GM23338 (cell line): ENCODE measurements around the gene LRMDA. TPM values are rescaled to one million over a fixed set of nuclear protein-coding genes. Genes with fewer than 3 reads are reported as not detected.

Experiments
- ATAC-seq: fragments of 200-7000 bp; cut with Tn5 transposase; 3 replicates; pipeline ENCODE4 v1.9.1; 2020
- DNase-seq: peaks from one replicate; pipeline ENCODE4 v3.0.0-alpha.2; 2015; ENCODE audit warnings: low spot score
- H2AFZ ChIP-seq: fragments of 200-600 bp; sonication (generic); 2 replicates; pipeline ENCODE4 v1.8.0; 2016; ENCODE audit warnings: antibody characterized with exemption, mild to moderate bottlenecking, moderate library complexity
- H3F3A ChIP-seq: fragments of 200-600 bp; sonication (generic); replicated peaks from 2 replicates; pipeline ENCODE4 v1.8.0; 2017; ENCODE audit warnings: antibody characterized with exemption, mixed run types, low read depth
- H3K27ac ChIP-seq: fragments of 200-600 bp; sonication (generic); 2 replicates; pipeline ENCODE4 v1.6.1; 2016; ENCODE audit warnings: low read depth
- H3K27me3 ChIP-seq: fragments of 200-600 bp; sonication (generic); 2 replicates; pipeline ENCODE4 v1.8.0; 2016; ENCODE audit warnings: mild to moderate bottlenecking, mixed run types, moderate library complexity; ENCODE audit not compliant: insufficient read depth
- H3K36me3 ChIP-seq: fragments of 200-600 bp; sonication (generic); 2 replicates; pipeline ENCODE4 v1.8.0; 2016; ENCODE audit warnings: mild to moderate bottlenecking; ENCODE audit not compliant: insufficient read depth
- H3K4me1 ChIP-seq: fragments of 200-600 bp; sonication (generic); 2 replicates; pipeline ENCODE4 v1.8.0; 2016; ENCODE audit warnings: mild to moderate bottlenecking, moderate library complexity; ENCODE audit not compliant: insufficient read depth
- H3K4me2 ChIP-seq: fragments of 200-600 bp; sonication (generic); 2 replicates; pipeline ENCODE4 v1.7.1; 2017; ENCODE audit warnings: mixed run types
- H3K4me3 ChIP-seq: fragments of 200-600 bp; sonication (generic); 2 replicates; pipeline ENCODE4 v1.6.1; 2016; ENCODE audit warnings: mixed run types
- H3K79me2 ChIP-seq: fragments of 200-600 bp; sonication (generic); replicated peaks from 2 replicates; pipeline ENCODE4 v1.8.0; 2017; ENCODE audit warnings: mild to moderate bottlenecking; ENCODE audit not compliant: insufficient read depth
- H3K9me2 ChIP-seq: fragments of 200-600 bp; sonication (generic); 2 replicates; pipeline ENCODE4 v1.8.0; 2017; ENCODE audit not compliant: insufficient read depth
- H4K20me1 ChIP-seq: fragments of 200-600 bp; sonication (generic); replicated peaks from 2 replicates; pipeline ENCODE4 v1.8.0; 2017; ENCODE audit warnings: mild to moderate bottlenecking; ENCODE audit not compliant: insufficient read depth
- H3K27ac Mint-ChIP-seq: 2 replicates; pipeline ENCODE4 v1.8.0; 2020; ENCODE audit warnings: inconsistent platforms, mild to moderate bottlenecking, moderate library complexity, mixed read lengths
- H3K27me3 Mint-ChIP-seq: 3 replicates; pipeline ENCODE4 v1.8.0; 2022; ENCODE audit warnings: low read depth, mild to moderate bottlenecking, moderate library complexity, mixed read lengths, inconsistent platforms; ENCODE audit not compliant: insufficient read depth, poor library complexity
- H3K36me3 Mint-ChIP-seq: 3 replicates; pipeline ENCODE4 v1.8.0; 2021; ENCODE audit warnings: low read depth, mild to moderate bottlenecking, inconsistent platforms, moderate library complexity, mixed read lengths
- H3K4me1 Mint-ChIP-seq: 3 replicates; pipeline ENCODE4 v1.8.0; 2020; ENCODE audit warnings: mild to moderate bottlenecking, inconsistent platforms, mixed read lengths
- H3K4me3 Mint-ChIP-seq: 3 replicates; pipeline ENCODE4 v1.8.0; 2021; ENCODE audit warnings: moderate library complexity, mild to moderate bottlenecking, inconsistent platforms, mixed read lengths
- H3K9me3 Mint-ChIP-seq: 3 replicates; pipeline ENCODE4 v1.8.0; 2020; ENCODE audit warnings: moderate library complexity, mild to moderate bottlenecking, inconsistent platforms, mixed read lengths
- CREB1 ChIP-seq: fragments of 250-450 bp; sonication (Bioruptor Pico); IDR thresholded peaks from 2 replicates; pipeline ENCODE4 v1.5.0; 2020; ENCODE audit warnings: low read depth, mild to moderate bottlenecking, moderate library complexity
- EZH2 ChIP-seq: fragments of 200-600 bp; sonication (generic); IDR thresholded peaks from one replicate; pipeline ENCODE4 v1.8.0; 2017; ENCODE audit warnings: antibody characterized with exemption, mild to moderate bottlenecking, low read depth; ENCODE audit not compliant: unreplicated experiment
- EZH2phosphoT487 ChIP-seq: fragments of 200-600 bp; sonication (generic); IDR thresholded peaks from one replicate; pipeline ENCODE4 v1.8.1; 2018; ENCODE audit warnings: antibody characterized with exemption; ENCODE audit not compliant: unreplicated experiment
- JUNB ChIP-seq: IDR thresholded peaks from one replicate; pipeline ENCODE4 v1.6.1; 2016; ENCODE audit warnings: antibody characterized with exemption; ENCODE audit not compliant: unreplicated experiment
- NANOG ChIP-seq: IDR thresholded peaks from 2 replicates; pipeline ENCODE4 v1.6.1; 2016; ENCODE audit warnings: antibody characterized with exemption, borderline replicate concordance
- POLR2AphosphoS5 ChIP-seq: IDR thresholded peaks from 2 replicates; pipeline ENCODE4 v1.6.1; 2016; ENCODE audit warnings: antibody characterized with exemption, low read depth
- REST ChIP-seq: IDR thresholded peaks from one replicate; pipeline ENCODE4 v1.6.1; 2018; ENCODE audit warnings: antibody characterized with exemption; ENCODE audit not compliant: unreplicated experiment
- STAT1 ChIP-seq: IDR thresholded peaks from one replicate; pipeline ENCODE4 v1.6.1; 2016; ENCODE audit warnings: antibody characterized with exemption; ENCODE audit not compliant: unreplicated experiment
- ZNF114 ChIP-seq: fragments of 250-450 bp; sonication (Bioruptor Pico); IDR thresholded peaks from 2 replicates; pipeline ENCODE4 v1.5.0; 2020; ENCODE audit warnings: mild to moderate bottlenecking, moderate library complexity
- ZNF331 ChIP-seq: fragments of 250-450 bp; sonication (Bioruptor Pico); IDR thresholded peaks from 2 replicates; pipeline ENCODE4 v1.5.0; 2020; ENCODE audit warnings: low read depth, mild to moderate bottlenecking, moderate library complexity
- ZNF462 ChIP-seq: fragments of 250-450 bp; sonication (Bioruptor Pico); IDR thresholded peaks from 2 replicates; pipeline ENCODE4 v1.5.0; 2020; ENCODE audit warnings: mild to moderate bottlenecking, moderate library complexity
- polyA plus RNA-seq: library from polyadenylated mRNA; unstranded; fragments of >200 nt; fragmentation: Nextera tagmentation; extraction: Ambion mirVana; gene quantifications from 2 replicates; pipeline ENCODE4 v1.2.1, GENCODE V29; 2016
- total RNA-seq: library from RNA; depleted of rRNA; stranded (reverse); fragments of >200 nt; shearing (Covaris generic); gene quantifications from 2 replicates; pipeline ENCODE4 v1.2.3, GENCODE V29; 2014
- TF ChIP-seq, protein P1 (sequence below), 2 experiments: fragments of 200-600 bp in 1 of 2; sonication (generic) in 1 of 2; conservative IDR thresholded peaks; 2 replicates each; pipeline versions ENCODE4 v1.5.1 to v1.6.1; 2016 to 2017; ENCODE audit warnings: antibody characterized with exemption in 2 of 2, low read depth in 2 of 2, mild to moderate bottlenecking in 2 of 2, moderate library complexity in 1 of 2
- TF ChIP-seq, protein P2 (sequence below): IDR thresholded peaks from 2 replicates; pipeline ENCODE4 v1.6.1; 2016; ENCODE audit warnings: antibody characterized with exemption

The LRMDA gene
- total and polyA plus RNA-seq, 2 experiments from 2014 or later: 0.90 to 1.8 TPM

GRCh38 chr10:75707080-75707840, 275.8 kb downstream of the LRMDA start:
- TF ChIP-seq JUNB: no peak
- no peak for TF ChIP-seq EZH2phosphoT487
- TF ChIP-seq ZNF331 (CRISPR knock-in tag): no peak
- no peak for TF ChIP-seq NANOG
- TF ChIP-seq CREB1 (CRISPR knock-in tag): no peak
- no peak for TF ChIP-seq EZH2
- TF ChIP-seq, protein P1, sequence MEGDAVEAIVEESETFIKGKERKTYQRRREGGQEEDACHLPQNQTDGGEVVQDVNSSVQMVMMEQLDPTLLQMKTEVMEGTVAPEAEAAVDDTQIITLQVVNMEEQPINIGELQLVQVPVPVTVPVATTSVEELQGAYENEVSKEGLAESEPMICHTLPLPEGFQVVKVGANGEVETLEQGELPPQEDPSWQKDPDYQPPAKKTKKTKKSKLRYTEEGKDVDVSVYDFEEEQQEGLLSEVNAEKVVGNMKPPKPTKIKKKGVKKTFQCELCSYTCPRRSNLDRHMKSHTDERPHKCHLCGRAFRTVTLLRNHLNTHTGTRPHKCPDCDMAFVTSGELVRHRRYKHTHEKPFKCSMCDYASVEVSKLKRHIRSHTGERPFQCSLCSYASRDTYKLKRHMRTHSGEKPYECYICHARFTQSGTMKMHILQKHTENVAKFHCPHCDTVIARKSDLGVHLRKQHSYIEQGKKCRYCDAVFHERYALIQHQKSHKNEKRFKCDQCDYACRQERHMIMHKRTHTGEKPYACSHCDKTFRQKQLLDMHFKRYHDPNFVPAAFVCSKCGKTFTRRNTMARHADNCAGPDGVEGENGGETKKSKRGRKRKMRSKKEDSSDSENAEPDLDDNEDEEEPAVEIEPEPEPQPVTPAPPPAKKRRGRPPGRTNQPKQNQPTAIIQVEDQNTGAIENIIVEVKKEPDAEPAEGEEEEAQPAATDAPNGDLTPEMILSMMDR (conservative IDR thresholded peaks at IDR 0.05; ENCODE audit: low read depth in 2 of 2): no peak
- no peak for TF ChIP-seq STAT1
- no peak for TF ChIP-seq ZNF462 (CRISPR knock-in tag)
- TF ChIP-seq REST: no peak
- no peak for TF ChIP-seq ZNF114 (CRISPR knock-in tag)
- no peak for TF ChIP-seq POLR2AphosphoS5
- TF ChIP-seq, protein P2, sequence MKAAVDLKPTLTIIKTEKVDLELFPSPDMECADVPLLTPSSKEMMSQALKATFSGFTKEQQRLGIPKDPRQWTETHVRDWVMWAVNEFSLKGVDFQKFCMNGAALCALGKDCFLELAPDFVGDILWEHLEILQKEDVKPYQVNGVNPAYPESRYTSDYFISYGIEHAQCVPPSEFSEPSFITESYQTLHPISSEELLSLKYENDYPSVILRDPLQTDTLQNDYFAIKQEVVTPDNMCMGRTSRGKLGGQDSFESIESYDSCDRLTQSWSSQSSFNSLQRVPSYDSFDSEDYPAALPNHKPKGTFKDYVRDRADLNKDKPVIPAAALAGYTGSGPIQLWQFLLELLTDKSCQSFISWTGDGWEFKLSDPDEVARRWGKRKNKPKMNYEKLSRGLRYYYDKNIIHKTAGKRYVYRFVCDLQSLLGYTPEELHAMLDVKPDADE: no peak
- H3K4me2 ChIP-seq: no peak overlapping the region
- no peaks in the 10 kb centered on the region for H3F3A ChIP-seq
- Mint-ChIP-seq H3K27ac (no peak overlapping the region), H3K4me1 (peaks cover 37% of the 10 kb centered on the region), H3K4me3 (no peak overlapping the region), H3K27me3 (peaks cover 7% of the 10 kb centered on the region), H3K9me3 (no peaks in the 10 kb centered on the region), H3K36me3 (no peaks in the 10 kb centered on the region)
- no peak overlapping the region for H3K27ac ChIP-seq
- H4K20me1 ChIP-seq: no peaks in the 10 kb centered on the region
- H3K36me3 ChIP-seq: no peaks in the 10 kb centered on the region; the same call in 1 of the 2 replicates
- DNase-seq: peak; percentile 6
- no peaks in the 10 kb centered on the region for H3K79me2 ChIP-seq
- H3K9me2 ChIP-seq: no peaks in the 10 kb centered on the region
- H2AFZ ChIP-seq: peak overlapping the region; percentile 92; the same call in 1 of the 2 replicates
- peak; percentile 49 for ATAC-seq
- peaks cover 34% of the 10 kb centered on the region for H3K4me1 ChIP-seq
- H3K4me3 ChIP-seq: no peak overlapping the region
- no peaks in the 10 kb centered on the region for H3K27me3 ChIP-seq
